Mesenchymal stem cell (in vitro differentiated cells and primary cell): ENCODE measurements around the gene KLHL13.
A peak's percentile ranks its signal among the peaks of the same experiment; 100 is the strongest.
"Not testable (repeated sequence)": the region's sequence is repeated elsewhere in the genome, so short reads cannot be mapped to it uniquely, and the experiment has no call there.

ENCODE experiments used
- DNase-seq: peaks from one replicate; pipeline ENCODE4 v3.0.0-alpha.2; 2013
- H2AFZ ChIP-seq: one replicate; pipeline ENCODE4 v1.6.1; 2013; ENCODE audit warnings: low read depth, mild to moderate bottlenecking, control low read depth, inconsistent platforms, low read length, moderate library complexity
- H2AK5ac ChIP-seq: 2 replicates; pipeline ENCODE4 v1.6.1; 2013; ENCODE audit warnings: low read length, moderate library complexity, mild to moderate bottlenecking, inconsistent platforms; ENCODE audit not compliant: severe bottlenecking
- H2BK120ac ChIP-seq: one replicate; pipeline ENCODE4 v1.6.1; 2013; ENCODE audit warnings: low read depth, mild to moderate bottlenecking, inconsistent platforms, low read length, moderate library complexity
- H2BK12ac ChIP-seq, 2 experiments: one replicate each; pipeline ENCODE4 v1.6.1; 2013; ENCODE audit warnings: inconsistent platforms in 2 of 2, low read length in 2 of 2, mild to moderate bottlenecking in 2 of 2, moderate library complexity in 2 of 2, control low read depth in 1 of 2
- H2BK15ac ChIP-seq: one replicate; pipeline ENCODE4 v1.6.1; 2013; ENCODE audit warnings: mild to moderate bottlenecking, low read depth, inconsistent platforms; ENCODE audit not compliant: poor library complexity, severe bottlenecking
- H2BK5ac ChIP-seq: 2 replicates; pipeline ENCODE4 v1.6.1; 2013; ENCODE audit warnings: low read depth, mild to moderate bottlenecking, low read length, control low read depth, inconsistent platforms; ENCODE audit not compliant: poor library complexity, severe bottlenecking
- H3K14ac ChIP-seq, 2 experiments: one replicate each; pipeline ENCODE4 v1.6.1; 2013; ENCODE audit warnings: inconsistent platforms in 2 of 2, low read length in 2 of 2, control low read depth in 1 of 2, mild to moderate bottlenecking in 1 of 2, moderate library complexity in 1 of 2
- H3K18ac ChIP-seq, 2 experiments: one replicate each; pipeline ENCODE4 v1.6.1; 2013; ENCODE audit warnings: inconsistent platforms in 2 of 2, low read length in 2 of 2, control low read depth in 1 of 2, low read depth in 1 of 2, mild to moderate bottlenecking in 1 of 2
- H3K23ac ChIP-seq, 2 experiments: one replicate each; pipeline ENCODE4 v1.6.1; 2013; ENCODE audit warnings: inconsistent platforms in 2 of 2, low read length in 2 of 2, mild to moderate bottlenecking in 2 of 2, moderate library complexity in 2 of 2, control low read depth in 1 of 2
- H3K27ac ChIP-seq: 2 replicates; pipeline ENCODE4 v1.5.1; 2013; ENCODE audit warnings: mild to moderate bottlenecking, moderate library complexity, low read length, control low read depth, inconsistent platforms; ENCODE audit not compliant: poor library complexity, severe bottlenecking
- H3K27me3 ChIP-seq, 2 experiments: 2 replicates each; pipeline versions ENCODE4 v1.6.1 to v1.7.0; 2013; ENCODE audit warnings: low read length in 2 of 2, mild to moderate bottlenecking in 2 of 2, moderate library complexity in 2 of 2, control low read depth in 1 of 2, inconsistent platforms in 1 of 2; ENCODE audit not compliant: control insufficient read depth in 1 of 2, insufficient read depth in 1 of 2
- H3K36me3 ChIP-seq, 2 experiments: 2 replicates each; pipeline versions ENCODE4 v1.6.1 to v1.7.0; 2013; ENCODE audit warnings: low read length in 2 of 2, control low read depth in 1 of 2, inconsistent platforms in 1 of 2, low read depth in 1 of 2, mild to moderate bottlenecking in 1 of 2; ENCODE audit not compliant: insufficient read depth in 2 of 2, control insufficient read depth in 1 of 2
- H3K4ac ChIP-seq, 2 experiments: one replicate each; pipeline ENCODE4 v1.6.1; 2013; ENCODE audit warnings: inconsistent platforms in 2 of 2, low read length in 2 of 2, mild to moderate bottlenecking in 2 of 2, moderate library complexity in 2 of 2, control low read depth in 1 of 2, low read depth in 1 of 2
- H3K4me1 ChIP-seq: 2 replicates; pipeline ENCODE4 v1.6.1; 2013; ENCODE audit warnings: low read depth, low read length, control low read depth; ENCODE audit not compliant: control insufficient read depth, insufficient read depth
- H3K4me2 ChIP-seq: 2 replicates; pipeline ENCODE4 v1.6.1; 2013; ENCODE audit warnings: low read length, mild to moderate bottlenecking, inconsistent platforms; ENCODE audit not compliant: poor library complexity, severe bottlenecking
- H3K4me3 ChIP-seq, 2 experiments: 2 replicates each; pipeline versions ENCODE4 v1.5.1 to v1.7.0; 2013; ENCODE audit warnings: low read length in 2 of 2, mild to moderate bottlenecking in 2 of 2, control low read depth in 1 of 2, low read depth in 1 of 2; ENCODE audit not compliant: insufficient read depth in 1 of 2
- H3K79me1 ChIP-seq: replicated peaks from 2 replicates; pipeline ENCODE4 v1.6.1; 2013; ENCODE audit warnings: mild to moderate bottlenecking, control low read depth, low read length, inconsistent platforms; ENCODE audit not compliant: poor library complexity, severe bottlenecking
- H3K9ac ChIP-seq: 2 replicates; pipeline ENCODE4 v1.7.0; 2013; ENCODE audit warnings: mild to moderate bottlenecking, low read length, moderate library complexity
- H3K9me3 ChIP-seq: 2 replicates; pipeline ENCODE4 v1.7.0; 2013; ENCODE audit warnings: mild to moderate bottlenecking, low read length; ENCODE audit not compliant: control insufficient read depth
- H4K8ac ChIP-seq: one replicate; pipeline ENCODE4 v1.6.1; 2013; ENCODE audit warnings: inconsistent platforms, mild to moderate bottlenecking, low read length, moderate library complexity
- H4K91ac ChIP-seq: one replicate; pipeline ENCODE4 v1.6.1; 2013; ENCODE audit warnings: mild to moderate bottlenecking, low read length, inconsistent platforms
- WGBS: methylation state at CpG from one replicate; pipeline ENCODE4 v1.1.7; 2013; ENCODE audit warnings: mixed read lengths; 5-methylcytosine and 5-hydroxymethylcytosine counted together

KLHL13 gene

DNA sequence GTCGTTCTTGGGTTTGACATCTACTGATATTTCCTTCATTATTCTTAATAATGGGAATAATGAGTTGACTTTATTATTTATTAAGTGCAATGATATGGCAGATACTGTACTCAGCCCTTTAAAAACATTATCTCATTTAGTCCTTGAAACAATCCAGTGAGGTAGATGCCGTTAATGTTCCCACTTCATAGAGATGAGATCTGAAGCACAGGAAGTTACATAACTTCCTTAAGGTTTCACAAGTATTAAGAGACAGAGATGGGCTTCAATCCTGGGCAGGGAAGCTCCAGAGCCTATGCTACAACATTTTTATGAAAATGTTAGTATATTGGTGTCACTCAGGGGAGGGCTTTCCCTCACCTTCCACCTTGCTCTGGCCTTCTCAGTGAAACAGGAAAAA, 9.7 kb upstream of the KLHL13 start:
- H2BK5ac ChIP-seq, result no peak overlapping the region
- no peaks in the 10 kb centered on the region for H3K36me3 ChIP-seq
- H3K9ac ChIP-seq, result no peak overlapping the region
- H2AFZ ChIP-seq, result no peak overlapping the region
- H3K9me3 ChIP-seq, result no peaks in the 10 kb centered on the region
- H3K27me3 ChIP-seq, result no peaks in the 10 kb centered on the region
- DNase-seq, result no peak
- no peak overlapping the region for H3K14ac ChIP-seq
- no peak overlapping the region for H2BK15ac ChIP-seq
- no peak overlapping the region for H4K8ac ChIP-seq
- no peak overlapping the region for H2AK5ac ChIP-seq
- no peak overlapping the region for H3K27ac ChIP-seq
- no peak overlapping the region for H3K4me3 ChIP-seq
- no peak overlapping the region for H3K18ac ChIP-seq
- no peaks in the 10 kb centered on the region for H3K79me1 ChIP-seq
- no peak overlapping the region for H3K4ac ChIP-seq
- no CpG with 5 or more reads among the region's 2 CpGs for WGBS
- H3K23ac ChIP-seq, result no peak overlapping the region
- no peak overlapping the region for H2BK120ac ChIP-seq
- H2BK12ac ChIP-seq, result no peak overlapping the region
- H4K91ac ChIP-seq, result no peak overlapping the region
- H3K4me2 ChIP-seq, result no peak overlapping the region
- no peaks in the 10 kb centered on the region for H3K4me1 ChIP-seq

DNA sequence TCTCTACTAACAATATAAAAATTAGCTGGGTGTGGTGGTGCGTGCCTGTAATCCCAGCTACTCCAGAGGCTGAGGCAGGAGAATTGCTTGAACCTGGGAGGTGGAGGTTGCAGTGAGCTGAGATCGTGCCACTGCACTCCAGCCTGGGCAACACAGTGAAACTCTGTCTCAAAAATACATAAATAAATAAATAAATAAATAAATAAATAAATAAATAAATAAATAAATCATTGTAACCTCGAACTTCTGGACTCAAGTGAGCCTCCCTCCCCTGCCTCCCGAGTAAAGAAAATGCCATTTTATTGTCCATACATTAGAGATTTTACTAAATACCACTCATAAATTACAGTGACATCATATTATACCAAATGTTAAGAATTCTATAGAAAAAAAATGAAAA, 7.6 kb upstream of the KLHL13 start:
- not testable (repeated sequence) for H4K8ac ChIP-seq, H3K36me3 ChIP-seq, H3K4ac ChIP-seq, H3K4me1 ChIP-seq, DNase-seq, H3K79me1 ChIP-seq, H2AK5ac ChIP-seq, H3K23ac ChIP-seq, H3K4me2 ChIP-seq, H2BK5ac ChIP-seq, H2BK15ac ChIP-seq, H3K27ac ChIP-seq, H2BK120ac ChIP-seq, H3K18ac ChIP-seq, H2BK12ac ChIP-seq, H3K14ac ChIP-seq, H3K9me3 ChIP-seq, H3K9ac ChIP-seq, H4K91ac ChIP-seq, H3K27me3 ChIP-seq, H2AFZ ChIP-seq, H3K4me3 ChIP-seq
- no CpG with 5 or more reads among the region's 4 CpGs for WGBS

DNA sequence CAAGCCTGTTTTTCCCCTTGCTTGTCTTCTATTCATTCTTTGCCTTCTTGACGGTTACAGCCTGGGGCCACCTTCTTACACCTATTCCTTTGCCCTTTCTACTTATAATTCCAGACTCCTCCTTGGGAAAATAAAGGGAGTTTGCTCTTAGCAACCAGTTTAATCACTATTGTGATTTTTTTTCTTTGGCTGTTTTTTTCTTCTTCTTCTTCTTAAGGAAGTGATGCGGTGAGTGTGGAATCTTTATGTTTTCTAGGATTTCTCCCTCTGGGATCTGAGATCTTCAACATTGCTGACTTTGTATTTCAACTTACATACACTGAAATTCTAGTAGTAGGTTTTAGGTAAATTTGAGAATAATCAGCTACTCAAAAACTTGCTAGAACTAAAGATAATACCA, 1.1 kb upstream of the KLHL13 start:
- Histone ChIP-seq H3K27me3 (peaks cover 0 to 7% of the 10 kb centered on the region in 2 experiments), H3K4ac (no peak overlapping the region), H3K4me2 (no peak overlapping the region), H3K18ac (no peak overlapping the region), H3K23ac (no peak overlapping the region), H4K8ac (no peak overlapping the region), H3K14ac (no peak overlapping the region), H3K4me1 (no peaks in the 10 kb centered on the region), H2BK12ac (no peak overlapping the region), H3K36me3 (no peaks in the 10 kb centered on the region), H3K4me3 (peak overlapping the region in 1 of 2 experiments; percentile 78), H2BK120ac (no peak overlapping the region), H3K79me1 (no peaks in the 10 kb centered on the region), H3K9ac (peak overlapping the region; percentile 90), H4K91ac (no peak overlapping the region), H3K9me3 (no peaks in the 10 kb centered on the region), H3K27ac (no peak overlapping the region), H2BK15ac (no peak overlapping the region), H2AK5ac (no peak overlapping the region), H2BK5ac (no peak overlapping the region), H2AFZ (no peak overlapping the region)
- WGBS, result no CpG with 5 or more reads among the region's 2 CpGs
- no peak for DNase-seq

DNA sequence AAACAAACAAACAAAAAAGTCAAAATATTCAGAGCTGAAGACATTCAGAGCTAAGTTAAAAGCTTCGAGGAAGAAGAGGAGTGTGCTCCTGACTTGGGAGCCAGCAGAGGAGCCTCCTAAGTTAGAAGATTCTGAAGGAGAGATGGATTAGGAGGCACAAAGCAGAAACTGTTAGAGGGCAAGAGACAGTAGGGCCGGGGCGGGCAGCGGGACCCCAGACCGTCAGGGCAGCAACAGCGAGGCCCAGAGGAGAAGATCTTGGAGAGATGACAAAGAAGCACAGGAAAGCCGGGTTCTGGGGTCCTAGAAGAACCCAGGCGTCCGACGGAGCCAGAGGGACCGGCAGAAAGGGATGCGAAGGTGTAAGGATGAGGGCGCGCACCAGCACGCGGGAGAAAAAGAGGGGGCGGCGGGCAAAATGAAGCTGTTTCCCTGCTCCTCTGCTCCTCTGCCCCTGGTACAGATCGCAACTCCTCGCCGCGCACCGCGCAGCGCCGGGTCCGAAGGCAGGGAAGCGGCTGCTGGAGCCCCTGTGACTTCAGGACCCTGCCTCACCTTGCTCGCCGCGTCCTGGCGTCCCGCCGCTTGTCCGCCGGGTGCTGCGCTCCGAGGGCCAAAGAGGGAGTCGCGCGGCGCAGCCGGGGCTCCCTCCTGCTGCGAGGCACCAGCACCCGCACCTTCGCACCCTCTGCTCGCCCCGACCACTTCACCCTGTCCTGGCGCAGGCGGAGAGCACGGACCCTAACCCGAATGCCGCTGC, 477 bp downstream of the KLHL13 start:
- no peak overlapping the region for H2BK120ac ChIP-seq
- DNase-seq, result no peak
- H3K4ac ChIP-seq, result no peak overlapping the region
- H2BK5ac ChIP-seq, result peak overlapping the region; percentile 44
- H2AFZ ChIP-seq, result peak overlapping the region; percentile 14
- peak overlapping the region; percentile 61 to 80 for H3K4me3 ChIP-seq
- no peak overlapping the region for H2BK15ac ChIP-seq
- H3K4me1 ChIP-seq, result no peaks in the 10 kb centered on the region
- H3K9ac ChIP-seq, result peak overlapping the region; percentile 71
- no peak overlapping the region for H3K14ac ChIP-seq
- no peaks in the 10 kb centered on the region for H3K36me3 ChIP-seq
- no peak overlapping the region for H3K23ac ChIP-seq
- H2BK12ac ChIP-seq, result no peak overlapping the region
- H3K27me3 ChIP-seq, result peaks cover 0 to 7% of the 10 kb centered on the region in 2 experiments
- H3K18ac ChIP-seq, result no peak overlapping the region
- WGBS, result 4% methylated on average over 20 of the region's 53 CpGs
- peak overlapping the region; percentile 77 for H3K4me2 ChIP-seq
- H3K79me1 ChIP-seq, result no peaks in the 10 kb centered on the region
- peak overlapping the region; percentile 41 for H4K8ac ChIP-seq
- no peak overlapping the region for H2AK5ac ChIP-seq
- no peak overlapping the region for H3K27ac ChIP-seq
- no peak overlapping the region for H4K91ac ChIP-seq
- H3K9me3 ChIP-seq, result no peaks in the 10 kb centered on the region
